Measurements from ENCODE around the gene NMT1. TPM values are rescaled to one million over a fixed set of nuclear protein-coding genes. Genes with fewer than 3 reads are reported as not detected.
A peak's percentile ranks its signal among the peaks of the same experiment; 100 is the strongest.

NMT1 gene
- total and polyA plus RNA-seq, 2 of the 13 experiments (the other 11 are each of a cell fraction or from before 2014, with no cell fraction given) = 75.7 to 142 TPM

DNA sequence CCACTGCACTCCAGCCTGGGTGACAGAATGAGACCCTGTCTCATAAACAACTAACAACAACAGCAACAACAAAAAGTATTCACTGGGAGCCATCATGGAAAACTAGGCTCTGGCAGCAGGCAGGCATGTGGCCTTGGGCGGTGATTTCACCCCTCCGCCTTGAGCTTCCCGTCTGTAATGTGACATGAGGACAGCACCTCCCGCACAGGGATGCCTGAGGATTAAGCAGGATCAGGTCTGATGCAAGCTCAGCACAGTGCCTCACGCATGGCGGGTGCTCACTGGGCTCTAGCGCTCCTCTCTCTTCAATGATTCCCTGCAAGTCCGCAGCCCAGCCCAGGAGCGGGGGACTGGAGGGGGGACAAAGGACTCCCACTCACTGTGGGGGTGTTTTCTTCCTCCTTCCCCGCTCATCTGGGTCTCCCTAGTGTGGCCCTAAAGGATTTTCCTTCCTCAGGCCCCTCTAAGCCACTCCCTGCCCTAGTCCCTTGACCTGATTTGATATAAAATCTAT, 68.4 kb downstream of the NMT1 start (continued):
- TF ChIP-seq ZNF350 (CRISPR knock-in tag; IDR thresholded peaks at IDR 0.05; ENCODE audit: borderline replicate concordance, low read depth) (peak; percentile 73), TAF1 (CRISPR knock-in tag; IDR thresholded peaks at IDR 0.05) (peak; percentile 47; the same call in 1 of the 2 replicates), ZNF136 (CRISPR knock-in tag; IDR thresholded peaks at IDR 0.05; ENCODE audit: low read depth) (no peak), SSRP1 (CRISPR knock-in tag; IDR thresholded peaks at IDR 0.05) (no peak), ARID5B (CRISPR knock-in tag; IDR thresholded peaks at IDR 0.05) (peak; percentile 74), KDM3A (CRISPR knock-in tag; IDR thresholded peaks at IDR 0.05; ENCODE audit: low read depth) (no peak), FOXC1 (CRISPR knock-in tag; IDR thresholded peaks at IDR 0.05; ENCODE audit: borderline replicate concordance) (no peak), ZBTB20 (CRISPR knock-in tag; IDR thresholded peaks at IDR 0.05; ENCODE audit: borderline replicate concordance, low read depth) (peak; percentile 52; the same call in 1 of the 2 replicates), ZMYM3 (CRISPR knock-in tag; IDR thresholded peaks at IDR 0.05) (peak; percentile 57), ZNF3 (CRISPR knock-in tag; IDR thresholded peaks at IDR 0.05) (no peak), SPEN (CRISPR knock-in tag; IDR thresholded peaks at IDR 0.05; ENCODE audit: low read depth) (peak; percentile 42; the same call in 1 of the 2 replicates), BORCS8-MEF2B (CRISPR knock-in tag; IDR thresholded peaks at IDR 0.05) (0 out of 2 replicates have a peak, but pooled peaks have one; percentile 5), RXRB (CRISPR knock-in tag; IDR thresholded peaks at IDR 0.05; ENCODE audit: borderline replicate concordance) (peak; percentile 82), KLF13 (CRISPR knock-in tag; IDR thresholded peaks at IDR 0.05) (0 out of 2 replicates have a peak, but pooled peaks have one; percentile 22), MLLT10 (CRISPR knock-in tag; IDR thresholded peaks at IDR 0.05) (no peak), SMC3 (IDR thresholded peaks at IDR 0.05; ENCODE audit: low read length) (no peak), THAP8 (CRISPR knock-in tag; IDR thresholded peaks at IDR 0.05; ENCODE audit: borderline replicate concordance) (no peak)
- TF ChIP-seq, protein P1, sequence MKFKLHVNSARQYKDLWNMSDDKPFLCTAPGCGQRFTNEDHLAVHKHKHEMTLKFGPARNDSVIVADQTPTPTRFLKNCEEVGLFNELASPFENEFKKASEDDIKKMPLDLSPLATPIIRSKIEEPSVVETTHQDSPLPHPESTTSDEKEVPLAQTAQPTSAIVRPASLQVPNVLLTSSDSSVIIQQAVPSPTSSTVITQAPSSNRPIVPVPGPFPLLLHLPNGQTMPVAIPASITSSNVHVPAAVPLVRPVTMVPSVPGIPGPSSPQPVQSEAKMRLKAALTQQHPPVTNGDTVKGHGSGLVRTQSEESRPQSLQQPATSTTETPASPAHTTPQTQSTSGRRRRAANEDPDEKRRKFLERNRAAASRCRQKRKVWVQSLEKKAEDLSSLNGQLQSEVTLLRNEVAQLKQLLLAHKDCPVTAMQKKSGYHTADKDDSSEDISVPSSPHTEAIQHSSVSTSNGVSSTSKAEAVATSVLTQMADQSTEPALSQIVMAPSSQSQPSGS (CRISPR knock-in tag; IDR thresholded peaks at IDR 0.05) = 0 out of 2 replicates have a peak, but pooled peaks have one; percentile 27
- TF ChIP-seq, protein P2, sequence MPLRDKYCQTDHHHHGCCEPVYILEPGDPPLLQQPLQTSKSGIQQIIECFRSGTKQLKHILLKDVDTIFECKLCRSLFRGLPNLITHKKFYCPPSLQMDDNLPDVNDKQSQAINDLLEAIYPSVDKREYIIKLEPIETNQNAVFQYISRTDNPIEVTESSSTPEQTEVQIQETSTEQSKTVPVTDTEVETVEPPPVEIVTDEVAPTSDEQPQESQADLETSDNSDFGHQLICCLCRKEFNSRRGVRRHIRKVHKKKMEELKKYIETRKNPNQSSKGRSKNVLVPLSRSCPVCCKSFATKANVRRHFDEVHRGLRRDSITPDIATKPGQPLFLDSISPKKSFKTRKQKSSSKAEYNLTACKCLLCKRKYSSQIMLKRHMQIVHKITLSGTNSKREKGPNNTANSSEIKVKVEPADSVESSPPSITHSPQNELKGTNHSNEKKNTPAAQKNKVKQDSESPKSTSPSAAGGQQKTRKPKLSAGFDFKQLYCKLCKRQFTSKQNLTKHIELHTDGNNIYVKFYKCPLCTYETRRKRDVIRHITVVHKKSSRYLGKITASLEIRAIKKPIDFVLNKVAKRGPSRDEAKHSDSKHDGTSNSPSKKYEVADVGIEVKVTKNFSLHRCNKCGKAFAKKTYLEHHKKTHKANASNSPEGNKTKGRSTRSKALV (CRISPR knock-in tag; IDR thresholded peaks at IDR 0.05) = no peak
- TF ChIP-seq, protein P3, sequence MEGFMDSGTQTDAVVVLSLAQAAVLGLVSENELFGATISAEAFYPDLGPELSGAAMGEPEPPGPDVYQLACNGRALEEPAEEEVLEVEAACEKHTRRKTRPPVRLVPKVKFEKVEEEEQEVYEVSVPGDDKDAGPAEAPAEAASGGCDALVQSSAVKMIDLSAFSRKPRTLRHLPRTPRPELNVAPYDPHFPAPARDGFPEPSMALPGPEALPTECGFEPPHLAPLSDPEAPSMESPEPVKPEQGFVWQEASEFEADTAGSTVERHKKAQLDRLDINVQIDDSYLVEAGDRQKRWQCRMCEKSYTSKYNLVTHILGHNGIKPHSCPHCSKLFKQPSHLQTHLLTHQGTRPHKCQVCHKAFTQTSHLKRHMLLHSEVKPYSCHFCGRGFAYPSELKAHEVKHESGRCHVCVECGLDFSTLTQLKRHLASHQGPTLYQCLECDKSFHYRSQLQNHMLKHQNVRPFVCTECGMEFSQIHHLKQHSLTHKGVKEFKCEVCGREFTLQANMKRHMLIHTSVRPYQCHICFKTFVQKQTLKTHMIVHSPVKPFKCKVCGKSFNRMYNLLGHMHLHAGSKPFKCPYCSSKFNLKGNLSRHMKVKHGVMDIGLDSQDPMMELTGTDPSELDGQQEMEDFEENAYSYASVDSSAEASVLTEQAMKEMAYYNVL (CRISPR knock-in tag; IDR thresholded peaks at IDR 0.05; ENCODE audit: borderline replicate concordance) = 0 out of 2 replicates have a peak, but pooled peaks have one; percentile 19

Data from HepG2 (cell line).